ENCODE measurements around the gene PGLYRP4.

GRCh38 chr1:153306303-153307220, 42.1 kb downstream of the PGLYRP4 start:
- no peak for TF ChIP-seq CTCF (IDR thresholded peaks at IDR 0.05)
- TF ChIP-seq ZFX (IDR thresholded peaks at IDR 0.05; ENCODE audit: borderline replicate concordance) = no peak

Data from 22Rv1 (cell line).